Neutrophil (primary cell): ENCODE measurements around the gene EYA2.

Experiments
- H3K27ac ChIP-seq: fragments of 200-600 bp; sonication (generic); 2 replicates; pipeline ENCODE4 v1.5.1; 2016; ENCODE audit warnings: mild to moderate bottlenecking, moderate library complexity
- H3K27me3 ChIP-seq: fragments of 200-600 bp; sonication (generic); 2 replicates; pipeline ENCODE4 v1.6.0; 2016; ENCODE audit warnings: mild to moderate bottlenecking
- H3K36me3 ChIP-seq: fragments of 200-600 bp; sonication (generic); 2 replicates; pipeline ENCODE4 v1.5.1; 2017
- H3K4me1 ChIP-seq, 2 experiments: fragments of 200-600 bp in 1 of 2; sonication (generic) in 1 of 2; 1 replicate in 1 of 2; 2 replicates in 1 of 2; pipeline versions ENCODE4 v1.5.1 to v1.6.1; 2013 to 2016; ENCODE audit warnings: low read depth in 1 of 2, low read length in 1 of 2, mild to moderate bottlenecking in 1 of 2, moderate library complexity in 1 of 2; ENCODE audit not compliant: control insufficient read depth in 1 of 2, insufficient read depth in 1 of 2
- H3K4me3 ChIP-seq, 2 experiments: fragments of 200-600 bp in 1 of 2; sonication (generic) in 1 of 2; 1 replicate in 1 of 2; 2 replicates in 1 of 2; pipeline ENCODE4 v1.5.1; 2013 to 2016; ENCODE audit warnings: low read depth in 1 of 2, low read length in 1 of 2, mild to moderate bottlenecking in 1 of 2, moderate library complexity in 1 of 2
- H3K9me3 ChIP-seq: fragments of 200-600 bp; sonication (generic); 2 replicates; pipeline ENCODE4 v1.5.1; 2016
- TF ChIP-seq, protein P1 (sequence below): fragments of 200-600 bp; sonication (generic); IDR thresholded peaks from 2 replicates; pipeline ENCODE4 v1.5.1; 2016; ENCODE audit warnings: antibody characterized with exemption

Gene EYA2

DNA sequence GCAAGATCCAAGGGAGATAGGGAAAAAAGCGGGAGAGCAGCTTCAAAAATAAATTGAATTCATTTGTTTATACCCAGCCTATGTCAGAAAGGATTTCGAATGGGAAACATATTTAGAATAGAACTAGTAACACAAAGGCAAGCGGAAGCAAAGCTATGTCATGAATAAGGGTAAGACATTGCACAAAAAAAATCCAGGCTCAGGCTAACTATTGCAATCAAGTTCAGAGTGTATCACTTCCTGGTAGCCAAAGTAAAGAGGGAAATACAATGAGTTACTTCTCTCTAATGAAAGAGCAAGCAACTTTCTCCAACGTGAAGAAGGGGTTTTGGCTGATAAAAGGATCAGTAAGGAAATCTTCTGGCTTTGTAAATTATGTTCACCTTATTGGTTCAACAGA is 249.0 kb downstream of the EYA2 start:
- Histone ChIP-seq H3K9me3 (no peaks in the 10 kb centered on the region), H3K27ac (peak overlapping the region; percentile 79), H3K27me3 (no peaks in the 10 kb centered on the region), H3K36me3 (no peaks in the 10 kb centered on the region), H3K4me3 (no peak overlapping the region), H3K4me1 (peaks cover 0 to 15% of the 10 kb centered on the region in 2 experiments)
- TF ChIP-seq, protein P1, sequence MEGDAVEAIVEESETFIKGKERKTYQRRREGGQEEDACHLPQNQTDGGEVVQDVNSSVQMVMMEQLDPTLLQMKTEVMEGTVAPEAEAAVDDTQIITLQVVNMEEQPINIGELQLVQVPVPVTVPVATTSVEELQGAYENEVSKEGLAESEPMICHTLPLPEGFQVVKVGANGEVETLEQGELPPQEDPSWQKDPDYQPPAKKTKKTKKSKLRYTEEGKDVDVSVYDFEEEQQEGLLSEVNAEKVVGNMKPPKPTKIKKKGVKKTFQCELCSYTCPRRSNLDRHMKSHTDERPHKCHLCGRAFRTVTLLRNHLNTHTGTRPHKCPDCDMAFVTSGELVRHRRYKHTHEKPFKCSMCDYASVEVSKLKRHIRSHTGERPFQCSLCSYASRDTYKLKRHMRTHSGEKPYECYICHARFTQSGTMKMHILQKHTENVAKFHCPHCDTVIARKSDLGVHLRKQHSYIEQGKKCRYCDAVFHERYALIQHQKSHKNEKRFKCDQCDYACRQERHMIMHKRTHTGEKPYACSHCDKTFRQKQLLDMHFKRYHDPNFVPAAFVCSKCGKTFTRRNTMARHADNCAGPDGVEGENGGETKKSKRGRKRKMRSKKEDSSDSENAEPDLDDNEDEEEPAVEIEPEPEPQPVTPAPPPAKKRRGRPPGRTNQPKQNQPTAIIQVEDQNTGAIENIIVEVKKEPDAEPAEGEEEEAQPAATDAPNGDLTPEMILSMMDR = no peak

DNA sequence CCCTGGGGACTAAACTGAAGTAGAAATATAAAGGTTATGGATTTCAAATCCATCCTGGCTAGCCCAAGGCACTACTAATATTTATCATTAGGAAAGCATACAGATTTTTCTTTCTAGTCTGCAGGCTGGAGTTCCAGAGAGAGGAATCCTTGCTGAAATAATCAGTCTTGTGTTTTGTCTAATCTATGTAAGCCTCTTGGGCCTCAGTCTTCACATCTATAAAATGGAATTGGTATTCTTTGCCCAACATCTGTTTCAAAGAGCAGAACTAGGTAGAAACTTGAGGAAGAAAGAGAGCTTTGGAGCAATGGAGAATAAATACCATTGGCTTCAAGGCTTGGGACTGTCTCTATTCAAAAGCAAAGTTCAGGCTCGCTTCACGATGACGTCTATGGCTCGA is 249.8 kb downstream of the EYA2 start:
- no peaks in the 10 kb centered on the region for H3K27me3 ChIP-seq
- H3K9me3 ChIP-seq = no peaks in the 10 kb centered on the region
- no peak overlapping the region for H3K4me3 ChIP-seq
- peaks cover 0 to 15% of the 10 kb centered on the region in 2 experiments for H3K4me1 ChIP-seq
- TF ChIP-seq, protein P1 = no peak
- no peaks in the 10 kb centered on the region for H3K36me3 ChIP-seq
- H3K27ac ChIP-seq = peak overlapping the region; percentile 79

DNA sequence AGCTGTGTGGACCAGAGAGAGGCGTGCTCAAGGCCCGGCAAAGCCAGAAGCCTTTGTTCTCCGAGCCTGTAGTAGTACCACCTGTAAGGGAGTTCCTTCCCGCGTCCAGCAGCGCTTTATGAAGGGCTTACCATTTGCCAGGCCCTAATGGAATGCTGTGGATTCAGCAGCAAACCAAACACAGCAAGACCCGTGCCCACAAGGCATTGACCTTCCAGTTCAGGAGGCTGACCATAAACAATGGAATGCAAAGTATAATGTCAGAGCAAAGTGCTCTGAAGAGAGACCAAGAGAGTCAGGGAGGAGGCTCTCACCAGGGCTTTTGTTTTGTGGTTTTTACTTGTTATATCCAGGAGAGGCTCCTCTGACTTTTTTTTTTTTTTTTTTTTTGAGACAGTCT is 252.0 kb downstream of the EYA2 start:
- H3K36me3 ChIP-seq = no peaks in the 10 kb centered on the region
- TF ChIP-seq, protein P1 = no peak
- no peak overlapping the region for H3K4me3 ChIP-seq
- no peaks in the 10 kb centered on the region for H3K9me3 ChIP-seq
- peaks cover 0 to 15% of the 10 kb centered on the region in 2 experiments for H3K4me1 ChIP-seq
- no peak overlapping the region for H3K27ac ChIP-seq
- H3K27me3 ChIP-seq = no peaks in the 10 kb centered on the region

DNA sequence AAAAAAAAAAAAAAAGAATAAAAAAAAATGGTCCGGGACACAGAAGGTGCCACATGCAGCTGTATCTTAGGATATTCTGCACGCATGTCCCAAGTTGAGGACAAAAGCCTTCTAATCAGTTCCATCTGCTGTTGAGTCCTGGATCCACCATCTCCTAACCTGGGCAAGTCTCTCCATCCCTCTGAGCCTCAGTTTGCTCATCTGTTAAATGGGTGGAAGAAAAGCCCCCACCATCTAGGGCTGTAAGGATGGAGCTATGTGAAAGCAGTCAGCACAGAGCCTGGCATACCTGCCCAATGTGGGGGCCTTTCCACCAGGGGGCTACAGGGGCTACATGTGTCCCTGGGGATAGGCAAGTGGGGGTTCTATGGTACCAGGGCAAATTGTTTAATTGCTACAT is 253.4 kb downstream of the EYA2 start:
- no peaks in the 10 kb centered on the region for H3K9me3 ChIP-seq
- no peak overlapping the region for H3K27ac ChIP-seq
- H3K4me1 ChIP-seq = peaks cover 0 to 15% of the 10 kb centered on the region in 2 experiments
- no peaks in the 10 kb centered on the region for H3K36me3 ChIP-seq
- H3K4me3 ChIP-seq = no peak overlapping the region
- no peaks in the 10 kb centered on the region for H3K27me3 ChIP-seq
- TF ChIP-seq, protein P1 = no peak

DNA sequence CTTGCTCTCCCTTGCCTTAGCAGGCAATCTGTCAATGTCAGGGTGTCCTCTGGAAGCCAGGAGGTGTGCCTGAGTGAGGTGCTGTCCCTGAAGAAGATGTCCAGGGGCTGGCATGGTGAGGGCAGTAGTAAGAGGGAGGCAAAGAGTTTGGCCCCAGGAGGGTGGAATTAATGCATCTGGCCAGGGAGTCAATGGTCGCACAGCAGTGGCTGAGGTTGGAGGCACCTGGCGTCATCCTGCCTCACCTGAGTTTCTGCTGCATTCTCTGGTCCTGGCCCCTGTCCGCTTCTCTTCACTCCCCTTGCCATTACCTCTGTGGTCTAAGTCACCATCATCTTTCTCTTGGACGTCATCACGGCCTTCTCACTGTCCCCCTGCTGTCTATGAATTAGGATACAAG is 255.3 kb downstream of the EYA2 start:
- Histone ChIP-seq H3K36me3 (no peaks in the 10 kb centered on the region), H3K9me3 (no peaks in the 10 kb centered on the region), H3K27ac (no peak overlapping the region), H3K4me3 (no peak overlapping the region), H3K27me3 (no peaks in the 10 kb centered on the region), H3K4me1 (no peaks in the 10 kb centered on the region)
- TF ChIP-seq, protein P1 = no peak
